Measurements from ENCODE around the gene DMWD.

DMWD gene

GRCh38 chr19:45789035-45789786 is 3.4 kb downstream of the DMWD start:
- ATAC-seq (replicated peaks) (no peak), DNase-seq (no peak)
- no peaks in the 10 kb centered on the region for H3K9me3 Mint-ChIP-seq
- peaks cover 29 to 45% of the 10 kb centered on the region in 2 donors for H3K4me1 Mint-ChIP-seq
- no peak overlapping the region for H3K4me3 Mint-ChIP-seq
- H3K27me3 Mint-ChIP-seq = no peaks in the 10 kb centered on the region
- no peak overlapping the region for H3K27ac Mint-ChIP-seq
- peaks cover 42 to 49% of the 10 kb centered on the region in 2 donors for H3K36me3 Mint-ChIP-seq

DNA sequence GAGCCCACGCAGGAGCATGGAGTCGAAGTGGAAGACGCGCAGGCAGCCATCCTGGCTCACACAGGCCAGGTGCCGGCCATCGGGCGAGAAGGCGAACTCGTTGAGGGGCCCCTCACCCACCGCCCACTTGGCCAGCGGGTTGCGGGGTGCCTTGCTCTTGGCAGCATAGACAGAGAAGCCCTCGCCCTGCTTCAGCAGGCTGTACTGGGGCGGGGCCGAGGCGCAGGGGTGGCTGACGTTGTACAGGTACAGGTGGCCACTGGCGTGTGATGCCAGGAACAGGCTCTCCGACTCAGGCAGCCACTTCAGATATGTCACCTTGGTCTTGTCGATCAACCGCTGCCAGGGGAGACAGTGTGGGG is 6.1 kb downstream of the DMWD start:
- no peak overlapping the region for H3K27ac Mint-ChIP-seq
- no peak overlapping the region for H3K4me3 Mint-ChIP-seq
- peaks cover 52 to 57% of the 10 kb centered on the region in 2 donors for H3K36me3 Mint-ChIP-seq
- peaks cover 15 to 24% of the 10 kb centered on the region in 2 donors for H3K4me1 Mint-ChIP-seq
- ATAC-seq (replicated peaks) = no peak
- H3K27me3 Mint-ChIP-seq = no peaks in the 10 kb centered on the region
- DNase-seq = no peak
- no peaks in the 10 kb centered on the region for H3K9me3 Mint-ChIP-seq

DNA sequence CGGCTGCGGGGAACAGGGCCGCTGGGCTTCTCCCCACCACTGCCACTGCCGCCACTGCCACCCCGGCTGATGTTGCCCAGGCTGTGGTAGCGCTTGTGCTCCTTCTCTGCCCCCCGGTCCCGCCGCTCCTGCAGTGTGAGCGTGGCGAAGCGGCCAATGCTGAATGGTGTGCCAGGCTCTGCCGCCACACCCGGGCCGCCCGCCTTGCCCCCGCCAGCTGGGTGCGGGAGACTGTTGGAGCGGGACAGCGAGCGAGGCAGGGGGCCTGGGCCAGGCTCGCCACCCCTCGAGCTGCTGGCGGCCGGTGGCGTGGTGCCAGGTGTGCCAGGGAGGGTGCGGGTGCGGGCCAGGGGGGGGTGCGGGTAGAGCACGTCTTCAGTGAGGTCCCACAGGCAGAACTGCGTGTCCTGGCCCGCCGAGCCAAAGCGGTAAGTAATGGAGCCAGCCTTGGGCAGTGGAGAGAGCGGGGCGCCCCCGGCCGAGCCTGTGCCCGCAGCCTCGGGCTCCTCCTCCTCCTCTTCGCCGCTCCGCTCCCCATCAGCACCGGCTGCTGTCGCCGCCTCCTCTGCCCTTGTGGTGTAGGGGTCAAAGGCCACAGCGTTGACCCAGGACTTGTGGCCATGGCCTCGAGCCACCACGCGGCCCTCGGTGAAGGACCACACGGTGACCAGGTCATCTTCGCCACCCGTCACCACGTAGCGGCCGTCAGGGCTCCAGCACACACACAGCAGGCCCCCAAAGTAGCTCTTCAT is 6.7 kb downstream of the DMWD start:
- Mint-ChIP-seq H3K36me3 (peaks cover 52 to 57% of the 10 kb centered on the region in 2 donors), H3K4me1 (peaks cover 12 to 21% of the 10 kb centered on the region in 2 donors), H3K4me3 (no peak overlapping the region), H3K27me3 (peaks cover 0 to 4% of the 10 kb centered on the region in 2 donors), H3K27ac (no peak overlapping the region), H3K9me3 (no peaks in the 10 kb centered on the region)
- DNase-seq (no peak), ATAC-seq (replicated peaks) (no peak)

- DNase-seq = no peak
- H3K4me3 Mint-ChIP-seq = no peak overlapping the region
Measured at GRCh38 chr19:45785097-45785496, 7.5 kb downstream of the DMWD start.

GRCh38 chr19:45784096-45784495 is 8.5 kb downstream of the DMWD start:
- ATAC-seq (replicated peaks) (no peak), DNase-seq (no peak)
- no peak overlapping the region for H3K4me3 Mint-ChIP-seq
- no peak overlapping the region for H3K27ac Mint-ChIP-seq
- peaks cover 5 to 23% of the 10 kb centered on the region in 2 donors for H3K27me3 Mint-ChIP-seq
- peaks cover 52 to 53% of the 10 kb centered on the region in 2 donors for H3K36me3 Mint-ChIP-seq
- H3K4me1 Mint-ChIP-seq = peaks cover 25 to 32% of the 10 kb centered on the region in 2 donors
- H3K9me3 Mint-ChIP-seq = no peaks in the 10 kb centered on the region

More at GRCh38 chr19:45785097-45785496, 7.5 kb downstream of the DMWD start:
- Mint-ChIP-seq H3K9me3 (no peaks in the 10 kb centered on the region), H3K27me3 (peaks cover 0 to 13% of the 10 kb centered on the region in 2 donors), H3K27ac (no peak overlapping the region), H3K36me3 (peaks cover 52 to 54% of the 10 kb centered on the region in 2 donors), H3K4me1 (peaks cover 15 to 22% of the 10 kb centered on the region in 2 donors)
- no peak for ATAC-seq (replicated peaks)

DNA sequence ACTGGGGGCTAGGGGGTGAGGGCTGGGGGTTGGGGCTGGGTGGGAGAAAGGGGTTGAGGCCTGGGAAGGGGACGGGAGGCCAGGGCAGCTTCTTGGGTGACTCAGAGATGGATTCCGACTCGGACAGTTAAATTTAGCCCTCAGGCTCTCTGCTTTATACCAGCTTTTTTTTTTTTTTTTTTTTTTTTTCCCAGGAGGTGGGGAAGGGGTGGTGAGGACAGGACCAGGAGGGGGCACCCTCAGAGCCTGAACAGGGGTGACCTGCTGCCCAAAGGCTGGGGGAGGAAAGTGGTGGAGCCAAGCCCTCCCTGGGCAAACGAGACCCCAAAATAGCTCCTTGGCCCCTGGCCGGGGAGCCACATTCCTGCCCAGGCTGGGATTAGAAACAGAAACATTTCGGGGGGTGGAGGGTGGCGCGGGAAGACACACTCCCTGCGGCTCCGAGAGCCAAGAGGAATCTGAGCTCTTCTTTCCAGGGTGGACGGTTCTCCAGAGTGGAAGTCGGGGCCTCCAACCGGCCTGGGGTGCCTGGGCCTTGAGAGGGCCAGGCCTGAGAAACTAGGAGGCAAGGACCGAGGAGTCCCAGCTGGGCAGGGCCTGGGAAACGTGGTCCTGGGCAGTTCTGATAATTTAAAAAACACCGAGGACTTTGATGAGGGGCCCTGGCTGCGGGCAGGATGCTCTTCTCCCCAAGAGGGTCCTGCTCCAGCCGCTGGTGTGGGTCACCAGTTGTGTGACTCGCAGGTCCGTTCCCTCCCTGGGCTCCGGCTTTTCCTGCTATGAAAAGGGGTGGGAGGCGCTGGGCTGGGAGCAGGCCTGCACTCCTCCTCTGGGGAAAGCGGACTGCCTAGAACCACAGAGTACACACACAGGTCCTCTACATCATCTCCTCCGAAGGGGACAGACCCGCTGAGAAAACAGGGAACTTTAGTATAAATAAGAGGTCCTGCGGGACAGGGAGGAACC is 9.5 kb downstream of the DMWD start:
- ATAC-seq (replicated peaks) (no peak), DNase-seq (no peak)
- peaks cover 32 to 36% of the 10 kb centered on the region in 2 donors for H3K4me1 Mint-ChIP-seq
- no peaks in the 10 kb centered on the region for H3K9me3 Mint-ChIP-seq
- H3K36me3 Mint-ChIP-seq = peaks cover 44 to 51% of the 10 kb centered on the region in 2 donors
- peaks cover 7 to 30% of the 10 kb centered on the region in 2 donors for H3K27me3 Mint-ChIP-seq
- no peak overlapping the region for H3K4me3 Mint-ChIP-seq
- H3K27ac Mint-ChIP-seq = no peak overlapping the region

- Mint-ChIP-seq H3K27ac (no peak within 1 kb of the TSS), H3K9me3 (no peaks in the 10 kb centered on the region), H3K36me3 (peaks cover 42 to 49% of the 10 kb centered on the region in 2 donors), H3K27me3 (peaks cover 7 to 30% of the 10 kb centered on the region in 2 donors), H3K4me3 (no peak within 1 kb of the TSS), H3K4me1 (peaks cover 30 to 31% of the 10 kb centered on the region in 2 donors)
- ATAC-seq (replicated peaks) (no peak), DNase-seq (no peak)
Measured at GRCh38 chr19:45782162-45782691, 10.4 kb downstream of the DMWD start, which contains the start of gene DMPK. TSS of gene DMPK (minus strand) at chr19:45782490. CDS start at chr19:45782352, 138 bp downstream.

- Mint-ChIP-seq H3K36me3 (peaks cover 41 to 49% of the 10 kb centered on the region in 2 donors), H3K4me1 (peaks cover 30 to 31% of the 10 kb centered on the region in 2 donors), H3K27me3 (peaks cover 7 to 30% of the 10 kb centered on the region in 2 donors), H3K4me3 (no peak overlapping the region), H3K27ac (no peak overlapping the region), H3K9me3 (no peaks in the 10 kb centered on the region)
- ATAC-seq (replicated peaks) = no peak
- DNase-seq = no peak
Measured at GRCh38 chr19:45781214-45782161, 11.2 kb downstream of the DMWD start.

- Mint-ChIP-seq H3K27me3 (peaks cover 7 to 30% of the 10 kb centered on the region in 2 donors), H3K4me3 (no peak overlapping the region), H3K4me1 (peaks cover 30 to 31% of the 10 kb centered on the region in 2 donors), H3K27ac (no peak overlapping the region), H3K9me3 (no peaks in the 10 kb centered on the region), H3K36me3 (peaks cover 35 to 47% of the 10 kb centered on the region in 2 donors)
- ATAC-seq (replicated peaks) (no peak), DNase-seq (no peak)
Measured at GRCh38 chr19:45780448-45781213, 12.0 kb downstream of the DMWD start.

DNA sequence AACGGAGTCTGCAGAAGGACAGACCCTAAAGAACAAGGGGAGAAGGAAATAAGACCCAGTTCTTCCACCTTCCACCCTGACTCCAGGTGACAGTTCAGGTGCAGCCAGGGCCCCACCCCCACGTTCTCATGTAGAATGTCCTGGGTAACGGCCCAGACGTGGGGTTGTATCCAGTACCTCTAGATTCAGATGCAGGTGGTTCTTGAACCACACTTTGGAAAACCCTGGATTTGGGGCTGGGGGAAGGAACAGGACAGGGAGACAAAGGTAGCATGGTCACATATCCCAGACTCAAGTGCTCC is 12.5 kb downstream of the DMWD start:
- Mint-ChIP-seq H3K36me3 (peaks cover 30 to 43% of the 10 kb centered on the region in 2 donors), H3K4me3 (no peak overlapping the region), H3K4me1 (peaks cover 30 to 31% of the 10 kb centered on the region in 2 donors), H3K27me3 (peaks cover 7 to 30% of the 10 kb centered on the region in 2 donors), H3K27ac (no peak overlapping the region), H3K9me3 (no peaks in the 10 kb centered on the region)
- ATAC-seq (replicated peaks) (no peak), DNase-seq (no peak)

- H3K4me1 Mint-ChIP-seq = peaks cover 28 to 31% of the 10 kb centered on the region in 2 donors
- peak; percentile 74 for DNase-seq
- peak overlapping the region; percentile 75 for H3K27ac Mint-ChIP-seq
- H3K27me3 Mint-ChIP-seq = peaks cover 7 to 30% of the 10 kb centered on the region in 2 donors
- peaks cover 27 to 40% of the 10 kb centered on the region in 2 donors for H3K36me3 Mint-ChIP-seq
- peak overlapping the region; percentile 68 to 75 for H3K4me3 Mint-ChIP-seq
- ATAC-seq (replicated peaks) = peak; percentile 93 to 96
- no peaks in the 10 kb centered on the region for H3K9me3 Mint-ChIP-seq
Measured at GRCh38 chr19:45779231-45780145, 13.2 kb downstream of the DMWD start.
